ENCODE data around the gene TAF8.

Gene TAF8

GRCh38 chr6:42051268-42051653 lies 937 bp downstream of the TAF8 start:
- DNase-seq (ENCODE audit: low read depth in 1 of 2, low spot score in 1 of 2): no peak
- H3K4me3 ChIP-seq (replicated peaks; ENCODE audit: insufficient read depth, low read length): peak overlapping the region; percentile 57
- H3K27me3 ChIP-seq (ENCODE audit: insufficient read depth, poor library complexity, severe bottlenecking): no peaks in the 10 kb centered on the region
- TF ChIP-seq CTCF (IDR thresholded peaks at IDR 0.05; ENCODE audit: insufficient read depth, low read length) (no peak), SPI1 (IDR thresholded peaks at IDR 0.05; ENCODE audit: borderline replicate concordance, low read depth) (no peak), REST (IDR thresholded peaks at IDR 0.05; ENCODE audit: insufficient replicate concordance, low read depth) (no peak)
- peak overlapping the region; percentile 89 for H3K27ac ChIP-seq (replicated peaks)

- no peaks in the 10 kb centered on the region for H3K27me3 ChIP-seq (ENCODE audit: insufficient read depth, poor library complexity, severe bottlenecking)
- H3K4me3 ChIP-seq (replicated peaks; ENCODE audit: insufficient read depth, low read length): no peak overlapping the region
- no peak overlapping the region for H3K27ac ChIP-seq (replicated peaks)
- TF ChIP-seq SPI1 (IDR thresholded peaks at IDR 0.05; ENCODE audit: borderline replicate concordance, low read depth) (no peak), GABPA (IDR thresholded peaks at IDR 0.05; ENCODE audit: low read depth) (no peak), POLR2AphosphoS5 (IDR thresholded peaks at IDR 0.05; ENCODE audit: low read depth) (no peak), REST (IDR thresholded peaks at IDR 0.05; ENCODE audit: insufficient replicate concordance, low read depth) (no peak), CTCF (IDR thresholded peaks at IDR 0.05; ENCODE audit: insufficient read depth, low read length) (no peak)
- DNase-seq (ENCODE audit: low read depth in 1 of 2, low spot score in 1 of 2): no peak
These were observed 3.3 kb downstream of the TAF8 start for GRCh38 chr6:42053601-42054000.

- DNase-seq (ENCODE audit: low read depth in 1 of 2, low spot score in 1 of 2): no peak
- no peak for TF ChIP-seq REST (IDR thresholded peaks at IDR 0.05; ENCODE audit: insufficient replicate concordance, low read depth)
- TF ChIP-seq CTCF (IDR thresholded peaks at IDR 0.05; ENCODE audit: insufficient read depth, low read length): no peak
- H3K4me3 ChIP-seq (replicated peaks; ENCODE audit: insufficient read depth, low read length): no peak overlapping the region
- H3K27ac ChIP-seq (replicated peaks): no peak overlapping the region
- no peaks in the 10 kb centered on the region for H3K27me3 ChIP-seq (ENCODE audit: insufficient read depth, poor library complexity, severe bottlenecking)
These were observed 9.4 kb downstream of the TAF8 start for GRCh38 chr6:42059743-42060142.
